BJ (cell line): ENCODE data around the gene UBTD1. TPM values are rescaled to one million over a fixed set of nuclear protein-coding genes. Genes with fewer than 3 reads are reported as not detected.

Experiments used
- CTCF ChIA-PET: fragments of 350-600 bp; formaldehyde crosslinking; extraction: SDS; loops from one replicate; lab custom pipeline; 2021; ENCODE audit warnings: antibody characterized with exemption, inconsistent platforms; lab: Yijun Ruan, JAX
- POLR2A ChIA-PET: fragments of 300-600 bp; sonication (Branson Sonifier 250); formaldehyde crosslinking; extraction: SDS; loops from one replicate; lab custom pipeline; 2021; ENCODE audit warnings: antibody characterized with exemption; lab: Charles Lee
- DNase-seq: peaks from one replicate; pipeline ENCODE4 v3.0.0-alpha.2; 2011; ENCODE audit warnings: low read depth
- H3K27me3 ChIP-seq: 2 replicates; pipeline ENCODE4 v1.6.0; 2011; ENCODE audit warnings: low read length; ENCODE audit not compliant: control insufficient read depth, insufficient read depth
- H3K36me3 ChIP-seq: 2 replicates; pipeline ENCODE4 v1.5.1; 2011; ENCODE audit warnings: low read length; ENCODE audit not compliant: control insufficient read depth, insufficient read depth
- H3K4me3 ChIP-seq: 2 replicates; pipeline ENCODE4 v1.5.1; 2011; ENCODE audit warnings: low read depth, mild to moderate bottlenecking, control low read depth, low read length
- polyA plus RNA-seq: library from polyadenylated mRNA; depleted of rRNA; stranded (reverse); fragments of >200 nt; gene quantifications from 2 replicates; pipeline ENCODE4 v1.2.3, GENCODE V29; 2011
- TF ChIP-seq, protein P1 (sequence below): IDR thresholded peaks from 2 replicates; pipeline ENCODE4 v1.5.1; 2011; ENCODE audit warnings: low read depth, mild to moderate bottlenecking, control low read depth, inconsistent platforms, low read length, moderate library complexity; ENCODE audit not compliant: insufficient read depth

Gene UBTD1
- polyA plus RNA-seq, 1 experiment: 39.0 TPM

DNA sequence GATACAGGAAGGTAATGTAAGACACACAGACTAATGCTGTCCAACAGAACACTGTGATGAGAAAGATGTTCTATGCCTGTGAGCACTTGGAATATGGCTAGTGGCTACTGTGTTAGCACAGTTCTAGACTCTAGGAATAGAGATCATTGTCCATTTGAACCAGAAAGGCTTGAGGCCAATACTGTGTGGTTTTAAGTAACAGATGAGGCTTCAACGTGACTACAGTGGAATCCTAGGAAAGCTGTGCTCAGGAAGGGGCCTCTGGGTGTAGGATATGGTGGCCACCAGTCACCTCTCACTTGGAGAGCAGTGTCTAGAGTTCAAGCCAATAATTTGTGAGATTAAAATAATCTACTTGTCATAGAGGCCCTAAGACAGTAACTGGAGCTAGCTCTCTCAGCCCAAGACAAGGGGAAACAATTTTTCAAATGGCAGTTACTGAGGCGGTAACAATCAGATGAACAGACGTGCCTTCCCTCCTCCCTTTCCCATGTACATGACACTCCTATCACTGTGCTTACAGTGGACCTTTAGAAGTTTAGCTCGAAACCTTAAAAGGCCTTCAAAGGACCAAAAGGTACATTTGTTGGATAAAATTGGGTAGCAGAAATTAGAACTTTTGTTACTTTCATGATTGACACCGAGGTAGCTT is 42.6 kb upstream of the UBTD1 start:
- DNase-seq: no peak
- H3K4me3 ChIP-seq: no peak overlapping the region
- POLR2A ChIA-PET: no interaction called here
- peaks cover 58% of the 10 kb centered on the region for H3K36me3 ChIP-seq
- CTCF ChIA-PET: interaction anchor here (2.0 kb wide), 1 partner anchor 97 kb away, joined by 7 read pairs; no protein-coding TSS in a partner anchor
- no peaks in the 10 kb centered on the region for H3K27me3 ChIP-seq
- TF ChIP-seq, protein P1, sequence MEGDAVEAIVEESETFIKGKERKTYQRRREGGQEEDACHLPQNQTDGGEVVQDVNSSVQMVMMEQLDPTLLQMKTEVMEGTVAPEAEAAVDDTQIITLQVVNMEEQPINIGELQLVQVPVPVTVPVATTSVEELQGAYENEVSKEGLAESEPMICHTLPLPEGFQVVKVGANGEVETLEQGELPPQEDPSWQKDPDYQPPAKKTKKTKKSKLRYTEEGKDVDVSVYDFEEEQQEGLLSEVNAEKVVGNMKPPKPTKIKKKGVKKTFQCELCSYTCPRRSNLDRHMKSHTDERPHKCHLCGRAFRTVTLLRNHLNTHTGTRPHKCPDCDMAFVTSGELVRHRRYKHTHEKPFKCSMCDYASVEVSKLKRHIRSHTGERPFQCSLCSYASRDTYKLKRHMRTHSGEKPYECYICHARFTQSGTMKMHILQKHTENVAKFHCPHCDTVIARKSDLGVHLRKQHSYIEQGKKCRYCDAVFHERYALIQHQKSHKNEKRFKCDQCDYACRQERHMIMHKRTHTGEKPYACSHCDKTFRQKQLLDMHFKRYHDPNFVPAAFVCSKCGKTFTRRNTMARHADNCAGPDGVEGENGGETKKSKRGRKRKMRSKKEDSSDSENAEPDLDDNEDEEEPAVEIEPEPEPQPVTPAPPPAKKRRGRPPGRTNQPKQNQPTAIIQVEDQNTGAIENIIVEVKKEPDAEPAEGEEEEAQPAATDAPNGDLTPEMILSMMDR: no peak

GRCh38 chr10:97456686-97457065 is 42.0 kb upstream of the UBTD1 start:
- peaks cover 55% of the 10 kb centered on the region for H3K36me3 ChIP-seq
- H3K4me3 ChIP-seq: no peak overlapping the region
- TF ChIP-seq, protein P1: no peak
- POLR2A ChIA-PET: no interaction called here
- CTCF ChIA-PET: interaction anchor here (0.6 to 2.0 kb wide), 2 partner anchors 53 to 97 kb away, joined by 4 to 7 read pairs; no protein-coding TSS in a partner anchor
- no peak for DNase-seq
- no peaks in the 10 kb centered on the region for H3K27me3 ChIP-seq

DNA sequence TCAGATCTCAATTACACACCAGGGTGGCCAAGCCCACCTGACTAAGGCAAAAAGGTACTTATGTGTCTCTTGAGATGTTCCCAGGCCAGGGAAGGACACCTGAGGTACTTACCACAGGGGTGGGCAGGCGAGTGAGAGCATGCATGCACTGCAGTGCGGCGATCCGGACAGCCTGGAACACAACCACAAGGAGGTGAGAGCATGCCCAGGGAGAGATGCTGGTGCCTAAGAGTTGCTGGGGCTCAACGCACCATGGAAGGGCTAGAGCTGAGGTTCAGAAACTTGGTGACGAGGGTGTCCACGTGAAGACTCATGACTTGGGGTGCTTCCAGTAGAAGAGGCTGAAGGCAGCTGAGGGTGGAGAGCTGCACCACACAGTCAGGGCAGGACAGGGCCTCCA is 39.6 kb upstream of the UBTD1 start:
- Histone ChIP-seq H3K27me3 (no peaks in the 10 kb centered on the region), H3K36me3 (peaks cover 46% of the 10 kb centered on the region), H3K4me3 (no peak overlapping the region)
- TF ChIP-seq, protein P1: no peak
- DNase-seq: no peak
- POLR2A ChIA-PET: no interaction called here
- CTCF ChIA-PET: interaction anchor here (10.4 kb wide), 1 partner anchor 93 kb away, joined by 104 read pairs; no protein-coding TSS in a partner anchor

- Histone ChIP-seq H3K27me3 (no peaks in the 10 kb centered on the region), H3K4me3 (no peak overlapping the region), H3K36me3 (peaks cover 43% of the 10 kb centered on the region)
- TF ChIP-seq, protein P1: no peak
- ChIA-PET POLR2A (no interaction called here), CTCF (interaction anchor here (10.4 kb wide), 1 partner anchor 92 kb away, joined by 104 read pairs; no protein-coding TSS in a partner anchor)
- no peak for DNase-seq
Observed at GRCh38 chr10:97459933-97460332, 38.8 kb upstream of the UBTD1 start.

DNA sequence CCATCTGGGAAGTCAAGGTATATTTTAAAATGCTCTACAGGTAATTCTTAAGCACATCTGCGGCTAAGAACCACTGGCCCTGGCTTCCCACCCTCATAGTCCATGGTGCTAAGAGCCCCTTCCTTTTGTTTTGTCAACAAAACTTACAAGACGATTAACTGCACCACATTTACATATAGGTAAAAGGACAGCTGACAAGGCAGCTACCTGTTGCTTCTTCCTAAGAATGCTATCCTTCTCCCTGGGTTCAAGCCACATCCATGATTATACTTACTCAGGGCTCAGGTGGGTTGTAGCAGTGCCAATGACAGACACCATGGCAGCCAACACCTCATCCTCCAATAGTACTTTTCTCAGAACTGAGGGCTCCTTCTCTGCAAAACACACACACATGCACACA is 36.4 kb upstream of the UBTD1 start:
- H3K27me3 ChIP-seq: no peaks in the 10 kb centered on the region
- no peak for DNase-seq
- H3K4me3 ChIP-seq: no peak overlapping the region
- H3K36me3 ChIP-seq: peaks cover 39% of the 10 kb centered on the region
- TF ChIP-seq, protein P1: no peak
- POLR2A ChIA-PET: no interaction called here
- CTCF ChIA-PET: interaction anchor here (1.5 to 10.4 kb wide), 2 partner anchors 38 to 90 kb away, joined by 3 to 104 read pairs; no protein-coding TSS in a partner anchor
